HEK293 (cell line): Measurements from ENCODE around the gene LRRC74A.

Experiments used
- CTCF ChIA-PET: fragments of 350-600 bp; formaldehyde crosslinking; extraction: SDS; loops from one replicate; lab custom pipeline; 2021; ENCODE audit warnings: antibody characterized with exemption; lab: Yijun Ruan, JAX
- POLR2A ChIA-PET: fragments of 300-600 bp; formaldehyde crosslinking; extraction: SDS; loops from one replicate; lab custom pipeline; 2020; ENCODE audit warnings: antibody characterized with exemption, inconsistent platforms; lab: Yijun Ruan, JAX
- H3K27ac ChIP-seq: fragments of 200-500 bp; sonication (Bioruptor generic); 2 replicates; pipeline ENCODE4 v1.5.1; 2014; ENCODE audit warnings: low read depth, low read length, control low read depth, inconsistent platforms; ENCODE audit errors: extremely low read depth
- H3K36me3 ChIP-seq, 2 experiments: fragments of 200-500 bp in 1 of 2; sonication (Bioruptor generic) in 1 of 2; 1 replicate in 1 of 2; 2 replicates in 1 of 2; pipeline ENCODE4 v1.5.1; 2014 to 2017; ENCODE audit warnings: inconsistent platforms in 2 of 2, low read length in 2 of 2; ENCODE audit not compliant: control insufficient read depth in 2 of 2, insufficient read depth in 1 of 2
- H3K4me1 ChIP-seq: fragments of 200-500 bp; sonication (Bioruptor generic); 2 replicates; pipeline ENCODE4 v1.5.1; 2014; ENCODE audit warnings: mild to moderate bottlenecking, low read length, inconsistent platforms; ENCODE audit not compliant: control insufficient read depth, insufficient read depth
- H3K4me3 ChIP-seq: 2 replicates; pipeline ENCODE4 v1.5.1; 2011; ENCODE audit warnings: low read depth, mild to moderate bottlenecking, control low read depth, low read length, moderate library complexity
- H3K9me3 ChIP-seq: fragments of 200-500 bp; sonication (Bioruptor generic); 2 replicates; pipeline ENCODE4 v1.5.1; 2014; ENCODE audit warnings: low read depth, low read length, inconsistent platforms; ENCODE audit not compliant: control insufficient read depth, insufficient read depth
- BCL11B ChIP-seq: fragments of 450-650 bp; formaldehyde crosslinking; IDR thresholded peaks from 2 replicates; pipeline ENCODE4 v1.5.1; 2016; ENCODE audit warnings: low read depth, missing biosample characterization, missing genetic modification characterization
- HOXC10 ChIP-seq: sonication (generic); formaldehyde crosslinking; IDR thresholded peaks from 2 replicates; pipeline ENCODE4 v1.8.1; 2023; ENCODE audit warnings: mild to moderate bottlenecking, missing genetic modification reagents
- PRDM6 ChIP-seq: fragments of 450-650 bp; formaldehyde crosslinking; IDR thresholded peaks from 2 replicates; pipeline ENCODE4 v1.5.1; 2017; ENCODE audit warnings: missing biosample characterization, missing genetic modification characterization
- ZBTB11 ChIP-seq: fragments of 450-650 bp; formaldehyde crosslinking; conservative IDR thresholded peaks from 2 replicates; pipeline ENCODE4 v1.5.1; 2016; ENCODE audit warnings: low read depth, missing biosample characterization, missing genetic modification characterization
- ZEB2 ChIP-seq: fragments of 450-650 bp; formaldehyde crosslinking; IDR thresholded peaks from 2 replicates; pipeline ENCODE4 v1.5.1; 2016; ENCODE audit warnings: missing biosample characterization, missing genetic modification characterization
- ZIC2 ChIP-seq: fragments of 450-650 bp; formaldehyde crosslinking; IDR thresholded peaks from 2 replicates; pipeline ENCODE4 v1.5.1; 2016; ENCODE audit warnings: missing biosample characterization, missing genetic modification characterization
- ZNF10 ChIP-seq: fragments of 450-650 bp; formaldehyde crosslinking; IDR thresholded peaks from 2 replicates; pipeline ENCODE4 v1.5.1; 2017; ENCODE audit warnings: missing biosample characterization, missing genetic modification characterization
- ZNF146 ChIP-seq: fragments of 450-650 bp; formaldehyde crosslinking; IDR thresholded peaks from 2 replicates; pipeline ENCODE4 v1.5.1; 2016; ENCODE audit warnings: missing biosample characterization, missing genetic modification characterization
- ZNF184 ChIP-seq: fragments of 450-650 bp; IDR thresholded peaks from 2 replicates; pipeline ENCODE4 v1.5.1; 2018; ENCODE audit warnings: missing biosample characterization, mild to moderate bottlenecking, missing genetic modification characterization
- ZNF19 ChIP-seq: fragments of 450-650 bp; formaldehyde crosslinking; IDR thresholded peaks from 2 replicates; pipeline ENCODE4; 2016; ENCODE audit warnings: missing biosample characterization, missing genetic modification characterization, low read depth
- ZNF2 ChIP-seq: fragments of 450-650 bp; formaldehyde crosslinking; IDR thresholded peaks from 2 replicates; pipeline ENCODE4 v1.5.1; 2016; ENCODE audit warnings: missing biosample characterization, missing genetic modification characterization
- ZNF239 ChIP-seq: fragments of 450-650 bp; formaldehyde crosslinking; IDR thresholded peaks from 2 replicates; pipeline ENCODE4 v1.5.1; 2016; ENCODE audit warnings: missing biosample characterization, missing genetic modification characterization
- ZNF350 ChIP-seq: fragments of 450-650 bp; formaldehyde crosslinking; IDR thresholded peaks from 2 replicates; pipeline ENCODE4 v1.5.0; 2017; ENCODE audit warnings: missing biosample characterization, mild to moderate bottlenecking, missing genetic modification characterization
- ZNF394 ChIP-seq: fragments of 450-650 bp; formaldehyde crosslinking; IDR thresholded peaks from 2 replicates; pipeline ENCODE4 v1.5.1; 2016; ENCODE audit warnings: missing biosample characterization, missing genetic modification characterization, mild to moderate bottlenecking, moderate library complexity, borderline replicate concordance
- ZNF488 ChIP-seq: fragments of 450-650 bp; formaldehyde crosslinking; IDR thresholded peaks from 2 replicates; pipeline ENCODE4 v1.5.1; 2016; ENCODE audit warnings: missing biosample characterization, missing genetic modification characterization
- ZNF501 ChIP-seq: fragments of 450-650 bp; formaldehyde crosslinking; IDR thresholded peaks from 2 replicates; pipeline ENCODE4 v1.5.1; 2016; ENCODE audit warnings: missing biosample characterization, missing genetic modification characterization
- ZNF600 ChIP-seq: fragments of 450-650 bp; formaldehyde crosslinking; IDR thresholded peaks from 2 replicates; pipeline ENCODE4 v1.5.1; 2016; ENCODE audit warnings: missing biosample characterization, missing genetic modification characterization
- ZNF658 ChIP-seq: fragments of 450-650 bp; formaldehyde crosslinking; IDR thresholded peaks from 2 replicates; pipeline ENCODE4; 2016; ENCODE audit warnings: missing biosample characterization, missing genetic modification characterization
- TF ChIP-seq, protein P1 (sequence below): fragments of 450-650 bp; formaldehyde crosslinking; IDR thresholded peaks from 2 replicates; pipeline ENCODE4 v1.5.1; 2017; ENCODE audit warnings: missing biosample characterization, missing genetic modification characterization
- TF ChIP-seq, protein P2 (sequence below): fragments of 450-650 bp; formaldehyde crosslinking; IDR thresholded peaks from 2 replicates; pipeline ENCODE4 v1.5.1; 2016; ENCODE audit warnings: missing biosample characterization, missing genetic modification characterization, borderline replicate concordance

LRRC74A gene

DNA sequence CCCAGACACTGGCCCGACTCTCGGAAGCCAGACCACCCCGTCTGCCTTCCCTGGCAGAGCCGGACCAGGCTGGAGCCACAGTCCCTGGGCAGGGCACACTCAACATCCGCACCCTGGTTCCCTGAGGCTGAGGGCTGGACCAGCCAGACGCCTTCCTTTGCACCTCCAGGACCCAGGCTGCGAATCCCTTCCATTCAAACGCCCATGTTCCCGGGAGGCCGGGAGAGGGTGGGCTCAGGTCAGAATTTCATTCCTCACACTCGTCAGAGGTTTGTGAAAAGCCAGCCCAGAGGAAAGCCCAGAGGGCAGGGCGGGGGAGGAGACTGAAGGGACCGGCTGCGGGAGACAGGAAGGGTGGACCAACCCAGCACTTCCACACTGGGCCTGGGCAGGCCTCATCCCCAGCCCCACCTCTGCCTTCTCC lies 58.7 kb downstream of the LRRC74A start:
- ChIA-PET POLR2A (interaction anchor here (0.6 kb wide), 1 partner anchor 410 kb away, joined by 3 read pairs; no protein-coding TSS in a partner anchor), CTCF (interaction anchor here (0.9 to 4.8 kb wide), 2 partner anchors 9 to 12 kb away, joined by 3 to 24 read pairs; no protein-coding TSS in a partner anchor)
- no peaks in the 10 kb centered on the region for H3K9me3 ChIP-seq
- H3K36me3 ChIP-seq: no peaks in the 10 kb centered on the region
- no peaks in the 10 kb centered on the region for H3K4me1 ChIP-seq
- H3K27ac ChIP-seq: no peak overlapping the region
- TF ChIP-seq PRDM6 (tag by site-specific recombination) (no peak), ZNF658 (tag by site-specific recombination) (no peak)
- no peak overlapping the region for H3K4me3 ChIP-seq

- no peaks in the 10 kb centered on the region for H3K36me3 ChIP-seq
- no peaks in the 10 kb centered on the region for H3K4me1 ChIP-seq
- CTCF ChIA-PET: interaction anchor here (0.6 to 4.8 kb wide), 9 partner anchors 11 to 183 kb away, joined by 3 to 24 read pairs (median 4); no protein-coding TSS in a partner anchor
- H3K27ac ChIP-seq: no peak overlapping the region
- no peak overlapping the region for H3K4me3 ChIP-seq
- no peaks in the 10 kb centered on the region for H3K9me3 ChIP-seq
- TF ChIP-seq, protein P1, sequence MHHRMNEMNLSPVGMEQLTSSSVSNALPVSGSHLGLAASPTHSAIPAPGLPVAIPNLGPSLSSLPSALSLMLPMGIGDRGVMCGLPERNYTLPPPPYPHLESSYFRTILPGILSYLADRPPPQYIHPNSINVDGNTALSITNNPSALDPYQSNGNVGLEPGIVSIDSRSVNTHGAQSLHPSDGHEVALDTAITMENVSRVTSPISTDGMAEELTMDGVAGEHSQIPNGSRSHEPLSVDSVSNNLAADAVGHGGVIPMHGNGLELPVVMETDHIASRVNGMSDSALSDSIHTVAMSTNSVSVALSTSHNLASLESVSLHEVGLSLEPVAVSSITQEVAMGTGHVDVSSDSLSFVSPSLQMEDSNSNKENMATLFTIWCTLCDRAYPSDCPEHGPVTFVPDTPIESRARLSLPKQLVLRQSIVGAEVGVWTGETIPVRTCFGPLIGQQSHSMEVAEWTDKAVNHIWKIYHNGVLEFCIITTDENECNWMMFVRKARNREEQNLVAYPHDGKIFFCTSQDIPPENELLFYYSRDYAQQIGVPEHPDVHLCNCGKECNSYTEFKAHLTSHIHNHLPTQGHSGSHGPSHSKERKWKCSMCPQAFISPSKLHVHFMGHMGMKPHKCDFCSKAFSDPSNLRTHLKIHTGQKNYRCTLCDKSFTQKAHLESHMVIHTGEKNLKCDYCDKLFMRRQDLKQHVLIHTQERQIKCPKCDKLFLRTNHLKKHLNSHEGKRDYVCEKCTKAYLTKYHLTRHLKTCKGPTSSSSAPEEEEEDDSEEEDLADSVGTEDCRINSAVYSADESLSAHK: no peak
- TF ChIP-seq ZNF600: no peak
- TF ChIP-seq ZNF19 (tag by site-specific recombination): no peak
- no peak for TF ChIP-seq ZNF239 (tag by site-specific recombination)
- no peak for TF ChIP-seq HOXC10 (CRISPR knock-in tag)
- TF ChIP-seq, protein P2, sequence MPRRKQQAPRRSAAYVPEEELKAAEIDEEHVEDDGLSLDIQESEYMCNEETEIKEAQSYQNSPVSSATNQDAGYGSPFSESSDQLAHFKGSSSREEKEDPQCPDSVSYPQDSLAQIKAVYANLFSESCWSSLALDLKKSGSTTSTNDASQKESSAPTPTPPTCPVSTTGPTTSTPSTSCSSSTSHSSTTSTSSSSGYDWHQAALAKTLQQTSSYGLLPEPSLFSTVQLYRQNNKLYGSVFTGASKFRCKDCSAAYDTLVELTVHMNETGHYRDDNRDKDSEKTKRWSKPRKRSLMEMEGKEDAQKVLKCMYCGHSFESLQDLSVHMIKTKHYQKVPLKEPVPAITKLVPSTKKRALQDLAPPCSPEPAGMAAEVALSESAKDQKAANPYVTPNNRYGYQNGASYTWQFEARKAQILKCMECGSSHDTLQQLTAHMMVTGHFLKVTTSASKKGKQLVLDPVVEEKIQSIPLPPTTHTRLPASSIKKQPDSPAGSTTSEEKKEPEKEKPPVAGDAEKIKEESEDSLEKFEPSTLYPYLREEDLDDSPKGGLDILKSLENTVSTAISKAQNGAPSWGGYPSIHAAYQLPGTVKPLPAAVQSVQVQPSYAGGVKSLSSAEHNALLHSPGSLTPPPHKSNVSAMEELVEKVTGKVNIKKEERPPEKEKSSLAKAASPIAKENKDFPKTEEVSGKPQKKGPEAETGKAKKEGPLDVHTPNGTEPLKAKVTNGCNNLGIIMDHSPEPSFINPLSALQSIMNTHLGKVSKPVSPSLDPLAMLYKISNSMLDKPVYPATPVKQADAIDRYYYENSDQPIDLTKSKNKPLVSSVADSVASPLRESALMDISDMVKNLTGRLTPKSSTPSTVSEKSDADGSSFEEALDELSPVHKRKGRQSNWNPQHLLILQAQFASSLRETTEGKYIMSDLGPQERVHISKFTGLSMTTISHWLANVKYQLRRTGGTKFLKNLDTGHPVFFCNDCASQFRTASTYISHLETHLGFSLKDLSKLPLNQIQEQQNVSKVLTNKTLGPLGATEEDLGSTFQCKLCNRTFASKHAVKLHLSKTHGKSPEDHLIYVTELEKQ (tag by site-specific recombination): no peak
- TF ChIP-seq ZNF2: no peak
- no peak for TF ChIP-seq ZBTB11 (tag by site-specific recombination)
- TF ChIP-seq ZIC2 (tag by site-specific recombination): no peak
- TF ChIP-seq ZNF501 (tag by site-specific recombination): no peak
- no peak for TF ChIP-seq ZNF184
- TF ChIP-seq ZNF10: no peak
- TF ChIP-seq ZNF488: no peak
- no peak for TF ChIP-seq ZNF146 (tag by site-specific recombination)
- TF ChIP-seq BCL11B (tag by site-specific recombination): no peak
- TF ChIP-seq ZNF350 (tag by site-specific recombination): no peak
- TF ChIP-seq ZEB2 (tag by site-specific recombination): no peak
- no peak for TF ChIP-seq ZNF394 (tag by site-specific recombination)
- TF ChIP-seq, all 188 proteins: peak for 0
- POLR2A ChIA-PET: no interaction called here
Observed at GRCh38 chr14:76887191-76887590, 61.0 kb downstream of the LRRC74A start.
